Suprapubic skin (tissue), 4 donors: ENCODE measurements around the gene TBL1X.

Experiments used
- CTCF ChIP-seq, 2 donors: fragments of 200-600 bp in 1 of 2; fragments of 450-650 bp in 1 of 2; sonication (generic) in 1 of 2; IDR thresholded peaks; one replicate each; pipeline ENCODE4 v1.5.1; 2016 to 2019; ENCODE audit warnings: antibody characterized with exemption in 2 of 2, mild to moderate bottlenecking in 1 of 2, moderate library complexity in 1 of 2
- EP300 ChIP-seq: sonication (generic); formaldehyde crosslinking; IDR thresholded peaks from one replicate; pipeline ENCODE4 v1.6.1; 2017; ENCODE audit warnings: antibody characterized with exemption
- POLR2A ChIP-seq, 2 donors: fragments of 450-650 bp; IDR thresholded peaks; one replicate each; pipeline ENCODE4 v1.6.1; 2017; ENCODE audit warnings: antibody characterized with exemption in 2 of 2, mild to moderate bottlenecking in 2 of 2, moderate library complexity in 2 of 2
- POLR2AphosphoS5 ChIP-seq, 3 donors: sonication (generic); formaldehyde crosslinking; IDR thresholded peaks; one replicate each; pipeline ENCODE4 v1.6.1; 2017; ENCODE audit warnings: antibody characterized with exemption in 3 of 3

- no peak for TF ChIP-seq EP300
- TF ChIP-seq CTCF (IDR thresholded peaks at IDR 0.05), result no peak
- no peak for TF ChIP-seq POLR2A (IDR thresholded peaks at IDR 0.05)
- TF ChIP-seq POLR2AphosphoS5 (IDR thresholded peaks at IDR 0.05), result no peak
These were observed 77.4 kb downstream of the TBL1X start for GRCh38 chrX:9542106-9542760.
